HepG2 (cell line): ENCODE data around the gene ARHGAP31. TPM values are rescaled to one million over a fixed set of nuclear protein-coding genes. Genes with fewer than 3 reads are reported as not detected.

Experiments used
- ATAC-seq: fragments of 200-7000 bp; cut with Tn5 transposase; 3 replicates; pipeline ENCODE4 v1.9.1; 2020; ENCODE audit warnings: mild to moderate bottlenecking, moderate library complexity
- BruUV-seq: library from RNA; stranded (reverse); fragments of 400-500 nt; replicated peaks from 2 replicates; lab custom pipeline; 2021; lab: Mats Ljungman, UMichigan
- CTCF ChIA-PET: fragments of 300-600 bp; formaldehyde crosslinking; extraction: SDS; loops from one replicate; lab custom pipeline; 2021; ENCODE audit warnings: low total read pairs, inconsistent platforms, low intra/inter-chr PET ratio; lab: Yijun Ruan, JAX
- POLR2A ChIA-PET: fragments of 350-600 bp; sonication (Branson Sonifier 250); formaldehyde crosslinking; loops from one replicate; lab custom pipeline; 2020; ENCODE audit warnings: antibody characterized with exemption, inconsistent platforms; lab: Yijun Ruan, JAX
- DNase-seq: peaks from one replicate; pipeline ENCODE4 v3.0.0-alpha.2; 2015; ENCODE audit warnings: low spot score
- FAIRE-seq: peaks from 3 replicates; lab custom pipeline; 2011; peaks lifted over from hg19 to GRCh38; lab: Jason Lieb, UNC
- H2AFZ ChIP-seq: one replicate; pipeline ENCODE4 v1.6.1; 2011; ENCODE audit warnings: low read length, inconsistent platforms
- H3K27ac ChIP-seq: fragments of 300-600 bp; 3 replicates; pipeline ENCODE4 v1.8.0; 2011; ENCODE audit warnings: mixed run types, mild to moderate bottlenecking, mixed read lengths, low read length, inconsistent platforms; ENCODE audit not compliant: insufficient read depth; ENCODE audit errors: extremely low read length
- H3K27me3 ChIP-seq, 2 experiments: fragments of 200-600 bp in 1 of 2; 2 replicates in 1 of 2; 3 replicates in 1 of 2; pipeline versions ENCODE4 v1.6.0 to v1.8.0; 2011; ENCODE audit warnings: low read length in 2 of 2, mild to moderate bottlenecking in 2 of 2, moderate library complexity in 2 of 2, inconsistent platforms in 1 of 2; ENCODE audit not compliant: insufficient read depth in 2 of 2, control insufficient read depth in 1 of 2
- H3K36me3 ChIP-seq, 2 experiments: fragments of 200-600 bp in 1 of 2; replicated peaks in 1 of 2; 2 replicates in 1 of 2; 3 replicates in 1 of 2; pipeline versions ENCODE4 v1.5.1 to v1.8.0; 2011; ENCODE audit warnings: low read length in 2 of 2, inconsistent platforms in 1 of 2; ENCODE audit not compliant: insufficient read depth in 2 of 2, control insufficient read depth in 1 of 2
- H3K4me1 ChIP-seq: 2 replicates; pipeline ENCODE4 v1.5.1; 2012; ENCODE audit warnings: low read length, inconsistent platforms; ENCODE audit not compliant: insufficient read depth
- H3K4me2 ChIP-seq: 2 replicates; pipeline ENCODE4 v1.6.0; 2011; ENCODE audit warnings: low read depth, low read length, inconsistent platforms
- H3K4me3 ChIP-seq, 3 experiments: fragments of 200-600 bp in 1 of 3; sonication (generic), shearing (Covaris generic) in 1 of 3; replicated peaks in 1 of 3; 2 replicates each; pipeline ENCODE4 v1.5.1; 2011 to 2016; ENCODE audit warnings: low read length in 3 of 3, inconsistent platforms in 2 of 3, low read depth in 2 of 3, mild to moderate bottlenecking in 2 of 3, control low read depth in 1 of 3, mixed read lengths in 1 of 3; ENCODE audit not compliant: insufficient read depth in 1 of 3
- H3K79me2 ChIP-seq: one replicate; pipeline ENCODE4 v1.6.1; 2011; ENCODE audit warnings: low read length, inconsistent platforms; ENCODE audit not compliant: insufficient read depth
- H3K9ac ChIP-seq: 2 replicates; pipeline ENCODE4 v1.6.0; 2011; ENCODE audit warnings: mild to moderate bottlenecking, low read depth, low read length, inconsistent platforms; ENCODE audit not compliant: insufficient read depth
- H3K9me3 ChIP-seq: 2 replicates; pipeline ENCODE4 v1.5.1; 2012; ENCODE audit warnings: mild to moderate bottlenecking, low read length
- H4K20me1 ChIP-seq: 2 replicates; pipeline ENCODE4 v1.6.0; 2011; ENCODE audit warnings: inconsistent platforms, mild to moderate bottlenecking, low read length, moderate library complexity; ENCODE audit not compliant: insufficient read depth
- GLMP ChIP-seq: sonication (generic); formaldehyde crosslinking; IDR thresholded peaks from 2 replicates; pipeline ENCODE4 v1.9.0; 2021; ENCODE audit warnings: missing genetic modification reagents, mild to moderate bottlenecking, borderline replicate concordance
- KLF15 ChIP-seq: sonication (generic); formaldehyde crosslinking; IDR thresholded peaks from 2 replicates; pipeline ENCODE4 v1.8.1; 2023; ENCODE audit warnings: borderline replicate concordance, mild to moderate bottlenecking, inconsistent platforms, missing genetic modification reagents, mixed read lengths
- MAZ ChIP-seq, 2 experiments: sonication (generic) in 1 of 2; formaldehyde crosslinking in 1 of 2; IDR thresholded peaks; 2 replicates each; pipeline versions ENCODE4 v1.5.0 to v1.6.1; 2012 to 2020; ENCODE audit warnings: low read depth in 2 of 2, mild to moderate bottlenecking in 2 of 2, borderline replicate concordance in 1 of 2, improper control_type of control experiment in 1 of 2, low read length in 1 of 2, missing genetic modification reagents in 1 of 2, moderate library complexity in 1 of 2
- MED8 ChIP-seq: sonication (generic); formaldehyde crosslinking; IDR thresholded peaks from 2 replicates; pipeline ENCODE4 v1.8.1; 2023; ENCODE audit warnings: mild to moderate bottlenecking, missing genetic modification reagents; ENCODE audit not compliant: insufficient replicate concordance
- SNAI1 ChIP-seq: sonication (generic); formaldehyde crosslinking; IDR thresholded peaks from 2 replicates; pipeline ENCODE4 v1.5.0; 2020; ENCODE audit warnings: mild to moderate bottlenecking, missing genetic modification reagents, borderline replicate concordance
- SSRP1 ChIP-seq: IDR thresholded peaks from 2 replicates; pipeline ENCODE4 v1.6.1; 2016; ENCODE audit warnings: control low read depth
- WGBS: methylation state at CpG from one replicate; pipeline ENCODE4 v1.1.6; 2017; ENCODE audit warnings: low lambda C conversion rate; 5-methylcytosine and 5-hydroxymethylcytosine counted together
- in situ Hi-C: cut with HindIII; loops from 2 replicates; pipeline ENCODE4 v1.10.0; 2017; ENCODE audit warnings: low pct_unique_long_range_greater_than_20kb; ENCODE audit not compliant: extremely low pct_ligation_motif_present
- intact Hi-C: fragments of 100-400 bp; cut with micrococcal nuclease; formaldehyde crosslinking; loops from one replicate; pipeline ENCODE4 v1.10.0; 2022; ENCODE audit not compliant: unreplicated experiment
- polyA plus RNA-seq, 8 experiments: library from polyadenylated mRNA; depleted of rRNA in 3 of 8; stranded (reverse) in 7 of 8; unstranded in 1 of 8; fragments of >200 nt; fragmentation: Illumina TruSeq in 4 of 8; extraction: Trizol in 4 of 8; gene quantifications; 2 replicates each; pipeline versions ENCODE4 v1.2.1 to v1.2.3, GENCODE V29; 2011 to 2016; ENCODE audit warnings: low read depth in 4 of 8, missing spikeins in 1 of 8, mixed read lengths in 1 of 8; ENCODE audit not compliant: insufficient read depth in 1 of 8
- total RNA-seq, 5 experiments: library from RNA; depleted of rRNA; stranded (reverse); fragments of >200 nt; fragmentation: Illumina TruSeq; extraction: Trizol; gene quantifications; 2 replicates each; pipeline ENCODE4 v1.2.3, GENCODE V29; 2016; ENCODE audit warnings: low read depth in 1 of 5
- TF ChIP-seq, protein P1 (sequence below): sonication (generic); formaldehyde crosslinking; IDR thresholded peaks from 2 replicates; pipeline ENCODE4 v1.5.1; 2020; ENCODE audit warnings: missing genetic modification reagents, mild to moderate bottlenecking, borderline replicate concordance

ARHGAP31 gene
- total and polyA plus RNA-seq, 2 of the 13 experiments (the other 11 are each of a cell fraction or from before 2014, with no cell fraction given) = not detected

GRCh38 chr3:119403201-119403600 lies 109.0 kb downstream of the ARHGAP31 start (continued):
- TF ChIP-seq, protein P1, sequence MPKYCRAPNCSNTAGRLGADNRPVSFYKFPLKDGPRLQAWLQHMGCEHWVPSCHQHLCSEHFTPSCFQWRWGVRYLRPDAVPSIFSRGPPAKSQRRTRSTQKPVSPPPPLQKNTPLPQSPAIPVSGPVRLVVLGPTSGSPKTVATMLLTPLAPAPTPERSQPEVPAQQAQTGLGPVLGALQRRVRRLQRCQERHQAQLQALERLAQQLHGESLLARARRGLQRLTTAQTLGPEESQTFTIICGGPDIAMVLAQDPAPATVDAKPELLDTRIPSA (CRISPR knock-in tag) = no peak
- TF ChIP-seq SSRP1 (no peak), SNAI1 (CRISPR knock-in tag) (no peak)

DNA sequence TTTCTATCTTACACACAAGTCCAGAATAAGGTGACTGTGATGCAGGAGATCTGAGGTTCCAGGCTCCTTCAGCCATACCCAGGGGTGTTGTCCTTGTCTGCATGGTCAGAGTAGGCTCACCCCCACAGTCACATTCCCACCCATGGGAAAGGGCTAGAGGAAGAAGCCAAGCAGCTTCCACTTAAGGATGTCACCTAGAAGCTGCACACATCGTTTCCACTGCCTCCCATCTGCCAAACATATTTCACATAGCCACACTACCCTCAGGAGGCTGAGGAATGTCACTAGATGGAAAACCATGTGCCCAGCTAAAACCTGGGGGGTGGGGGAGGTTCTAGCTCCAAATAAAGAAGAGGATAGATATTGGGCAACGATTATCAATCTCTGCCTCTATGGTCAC lies 111.1 kb downstream of the ARHGAP31 start:
- 5% methylated on average over 2 of the region's 2 CpGs for WGBS
- CTCF ChIA-PET = no interaction called here

More for the DNA sequence above, 111.1 kb downstream of the ARHGAP31 start:
- FAIRE-seq = no peak
- Histone ChIP-seq H3K27me3 (no peaks in the 10 kb centered on the region), H3K4me1 (no peaks in the 10 kb centered on the region), H4K20me1 (no peaks in the 10 kb centered on the region), H2AFZ (no peak overlapping the region), H3K4me2 (no peak overlapping the region), H3K79me2 (no peaks in the 10 kb centered on the region), H3K9ac (no peak overlapping the region), H3K27ac (no peak overlapping the region), H3K9me3 (no peaks in the 10 kb centered on the region), H3K36me3 (no peaks in the 10 kb centered on the region), H3K4me3 (no peak overlapping the region)
- TF ChIP-seq MAZ (IDR thresholded peaks at IDR 0.05; ENCODE audit: borderline replicate concordance, low read depth, low read length) (no peak), MAZ (CRISPR knock-in tag; IDR thresholded peaks at IDR 0.05; ENCODE audit: low read depth) (no peak), KLF15 (CRISPR knock-in tag) (no peak), MED8 (no peak), GLMP (CRISPR knock-in tag) (no peak)
- no peak for DNase-seq
- in situ Hi-C loops (loop anchor here (25.0 kb wide), 1 partner anchor 282 kb away; the partner anchor contains the start of gene COX17), intact Hi-C loops (no loop called here)
- POLR2A ChIA-PET = no interaction called here
- no peak for ATAC-seq
- BruUV-seq = no TSS peak
